H1 (cell line): ENCODE results near the gene SRPRA. TPM values are rescaled to one million over a fixed set of nuclear protein-coding genes. Genes with fewer than 3 reads are reported as not detected.

Source experiments
- CTCF ChIA-PET: fragments of 300-600 bp; sonication (Branson Sonifier 250); formaldehyde crosslinking; loops from one replicate; lab custom pipeline; 2021; ENCODE audit not compliant: partially characterized antibody; lab: Charles Lee
- POLR2A ChIA-PET: fragments of 300-600 bp; sonication (Branson Sonifier 250); formaldehyde crosslinking; loops from one replicate; lab custom pipeline; 2021; ENCODE audit warnings: inconsistent platforms; ENCODE audit not compliant: partially characterized antibody; lab: Charles Lee
- DNase-seq, 2 experiments: peaks; one replicate each; pipeline versions ENCODE4 v3.0.0 to v3.0.0-alpha.2; 2010 to 2022; ENCODE audit warnings: low spot score in 2 of 2, low read depth in 1 of 2, mixed read lengths in 1 of 2
- FAIRE-seq: peaks from 2 replicates; lab custom pipeline; 2011; peaks lifted over from hg19 to GRCh38; lab: Jason Lieb, UNC
- H2AFZ ChIP-seq: 2 replicates; pipeline ENCODE4 v1.8.1; 2012; ENCODE audit warnings: low read length, inconsistent platforms
- H2AK5ac ChIP-seq: 2 replicates; pipeline ENCODE4 v1.6.1; 2013; ENCODE audit warnings: low read depth, low read length
- H2BK120ac ChIP-seq: replicated peaks from 2 replicates; pipeline ENCODE3; 2013; ENCODE audit warnings: low read depth, low read length, inconsistent platforms
- H2BK12ac ChIP-seq: 2 replicates; pipeline ENCODE4 v1.6.1; 2013; ENCODE audit warnings: low read depth, low read length
- H2BK15ac ChIP-seq: 2 replicates; pipeline ENCODE4 v1.6.1; 2013; ENCODE audit warnings: low read length
- H2BK20ac ChIP-seq: 2 replicates; pipeline ENCODE4 v1.6.1; 2013; ENCODE audit warnings: low read length
- H2BK5ac ChIP-seq: 2 replicates; pipeline ENCODE4 v1.6.1; 2013; ENCODE audit warnings: low read depth, low read length
- H3K14ac ChIP-seq: 2 replicates; pipeline ENCODE4 v1.6.1; 2013; ENCODE audit warnings: inconsistent platforms; ENCODE audit not compliant: insufficient read length
- H3K18ac ChIP-seq: 2 replicates; pipeline ENCODE4 v1.6.1; 2013; ENCODE audit warnings: low read length; ENCODE audit errors: extremely low read depth
- H3K23ac ChIP-seq: 2 replicates; pipeline ENCODE4 v1.6.1; 2013; ENCODE audit warnings: inconsistent platforms; ENCODE audit not compliant: insufficient read length
- H3K23me2 ChIP-seq: 2 replicates; pipeline ENCODE4 v1.6.1; 2013; ENCODE audit warnings: low read depth, low read length
- H3K27ac ChIP-seq: 2 replicates; pipeline ENCODE4 v1.6.1; 2011; ENCODE audit warnings: low read depth, low read length, inconsistent platforms
- H3K27me3 ChIP-seq, 4 experiments: replicated peaks in 1 of 4; 1 replicate in 1 of 4; 2 replicates in 3 of 4; pipeline versions ENCODE4 v1.6.1 to v1.8.1; 2011 to 2013; ENCODE audit warnings: low read length in 3 of 4, mild to moderate bottlenecking in 3 of 4, inconsistent platforms in 2 of 4, mixed read lengths in 2 of 4, moderate library complexity in 1 of 4; ENCODE audit not compliant: control insufficient read depth in 3 of 4, insufficient read depth in 3 of 4; ENCODE audit errors: extremely low read depth in 1 of 4
- H3K36me3 ChIP-seq, 4 experiments: 2 replicates each; pipeline versions ENCODE4 v1.6.1 to v1.8.1; 2011 to 2013; ENCODE audit warnings: mild to moderate bottlenecking in 4 of 4, low read length in 3 of 4, moderate library complexity in 2 of 4, control low read depth in 1 of 4, inconsistent platforms in 1 of 4; ENCODE audit not compliant: insufficient read depth in 4 of 4, control insufficient read depth in 2 of 4
- H3K4ac ChIP-seq: replicated peaks from 2 replicates; pipeline ENCODE3; 2013; ENCODE audit warnings: low read length, low read depth, mixed read lengths, inconsistent platforms; ENCODE audit not compliant: insufficient read length
- H3K4me1 ChIP-seq, 4 experiments: replicated peaks in 1 of 4; 1 replicate in 1 of 4; 2 replicates in 3 of 4; pipeline versions ENCODE4 v1.6.1 to v1.8.1; 2011 to 2013; ENCODE audit warnings: low read length in 3 of 4, inconsistent platforms in 2 of 4, mixed read lengths in 1 of 4; ENCODE audit not compliant: insufficient read depth in 4 of 4, control insufficient read depth in 3 of 4
- H3K4me2 ChIP-seq, 2 experiments: 2 replicates each; pipeline versions ENCODE4 v1.6.1 to v1.8.1; 2011 to 2013; ENCODE audit warnings: low read depth in 2 of 2, low read length in 2 of 2, control low read depth in 1 of 2, inconsistent platforms in 1 of 2, mild to moderate bottlenecking in 1 of 2; ENCODE audit not compliant: insufficient read depth in 1 of 2
- H3K4me3 ChIP-seq, 4 experiments: fragments of 200-600, 300-600 bp in 1 of 4; sonication (generic), shearing (Covaris generic), sonication (Bioruptor Twin) in 1 of 4; 2 replicates each; pipeline versions ENCODE4 v1.5.1 to v1.8.1; 2011 to 2016; ENCODE audit warnings: low read length in 4 of 4, low read depth in 3 of 4, control low read depth in 2 of 4, inconsistent platforms in 2 of 4, mild to moderate bottlenecking in 2 of 4, mixed read lengths in 1 of 4, moderate library complexity in 1 of 4; ENCODE audit not compliant: insufficient read depth in 2 of 4; ENCODE audit errors: extremely low read depth in 1 of 4
- H3K56ac ChIP-seq: replicated peaks from 2 replicates; pipeline ENCODE3; 2013; ENCODE audit warnings: low read depth, mild to moderate bottlenecking, mixed read lengths, low read length, inconsistent platforms; ENCODE audit not compliant: insufficient read length
- H3K79me1 ChIP-seq: 2 replicates; pipeline ENCODE4 v1.6.1; 2013; ENCODE audit warnings: low read depth, low read length, control low read depth
- H3K79me2 ChIP-seq, 2 experiments: 2 replicates each; pipeline versions ENCODE4 v1.6.1 to v1.8.1; 2012 to 2013; ENCODE audit warnings: low read length in 2 of 2, mild to moderate bottlenecking in 2 of 2, inconsistent platforms in 1 of 2; ENCODE audit not compliant: insufficient read depth in 2 of 2, control insufficient read depth in 1 of 2
- H3K9ac ChIP-seq, 4 experiments: replicated peaks in 1 of 4; 1 replicate in 1 of 4; 2 replicates in 3 of 4; pipeline versions ENCODE4 v1.6.1 to v1.8.1; 2011 to 2013; ENCODE audit warnings: low read depth in 3 of 4, low read length in 3 of 4, control low read depth in 2 of 4, mild to moderate bottlenecking in 2 of 4, moderate library complexity in 2 of 4, inconsistent platforms in 1 of 4; ENCODE audit errors: extremely low read depth in 1 of 4
- H3K9me3 ChIP-seq, 2 experiments: 2 replicates each; pipeline versions ENCODE4 v1.6.1 to v1.8.1; 2012 to 2013; ENCODE audit warnings: mild to moderate bottlenecking in 2 of 2, moderate library complexity in 2 of 2, control low read depth in 1 of 2, inconsistent platforms in 1 of 2, low read depth in 1 of 2, low read length in 1 of 2, mixed read lengths in 1 of 2; ENCODE audit not compliant: insufficient read depth in 2 of 2
- H4K20me1 ChIP-seq, 2 experiments: replicated peaks in 1 of 2; 2 replicates each; pipeline versions ENCODE3 to v1.8.1; 2011 to 2013; ENCODE audit warnings: inconsistent platforms in 2 of 2, low read length in 2 of 2, mild to moderate bottlenecking in 1 of 2; ENCODE audit not compliant: insufficient read depth in 2 of 2, control insufficient read depth in 1 of 2
- H4K5ac ChIP-seq: 2 replicates; pipeline ENCODE4 v1.6.1; 2013; ENCODE audit warnings: low read length, low read depth, mixed read lengths, inconsistent platforms; ENCODE audit not compliant: insufficient read length
- H4K8ac ChIP-seq: 2 replicates; pipeline ENCODE4 v1.8.0; 2013; ENCODE audit warnings: mild to moderate bottlenecking, moderate library complexity, low read length, inconsistent platforms; ENCODE audit not compliant: insufficient read depth; ENCODE audit errors: extremely low read depth
- H4K91ac ChIP-seq: replicated peaks from 2 replicates; pipeline ENCODE3; 2013; ENCODE audit warnings: low read length, mixed read lengths, inconsistent platforms; ENCODE audit not compliant: insufficient read length
- EZH2 ChIP-seq: fragments of 200-600 bp; sonication (generic); IDR thresholded peaks from 2 replicates; pipeline ENCODE4 v1.7.1; 2012; ENCODE audit warnings: low read depth, mild to moderate bottlenecking, moderate library complexity, low read length, inconsistent platforms; ENCODE audit not compliant: severe bottlenecking
- MAFK ChIP-seq: IDR thresholded peaks from 2 replicates; pipeline ENCODE4 v1.6.1; 2012; ENCODE audit warnings: low read depth, mild to moderate bottlenecking, improper control_type of control experiment, low read length
- POLR2A ChIP-seq, 2 experiments: IDR thresholded peaks; 1 replicate in 1 of 2; 2 replicates in 1 of 2; pipeline ENCODE4 v1.6.1; 2011; ENCODE audit warnings: low read depth in 2 of 2, low read length in 2 of 2, mild to moderate bottlenecking in 2 of 2; ENCODE audit errors: control extremely low read depth in 1 of 2
- POLR2AphosphoS5 ChIP-seq: IDR thresholded peaks from 2 replicates; pipeline ENCODE4 v1.6.1; 2011; ENCODE audit warnings: low read depth, low read length
- SIRT6 ChIP-seq: IDR thresholded peaks from one replicate; pipeline ENCODE4 v1.7.1; 2012; ENCODE audit warnings: low read length, inconsistent platforms
- WGBS, 2 experiments: shearing (Covaris generic) in 1 of 2; methylation state at CpG; one replicate each; pipeline versions ENCODE4 v1.1.6 to v1.1.7; 2013 to 2015; ENCODE audit warnings: low lambda C conversion rate in 2 of 2, mixed read lengths in 2 of 2, inconsistent platforms in 1 of 2, low coverage in 1 of 2, missing lambda C conversion rate in 1 of 2; ENCODE audit not compliant: insufficient replicate concordance in 2 of 2, insufficient coverage in 1 of 2, insufficient read length in 1 of 2; ENCODE audit errors: extremely low coverage in 1 of 2, missing lambda C conversion rate in 1 of 2; 5-methylcytosine and 5-hydroxymethylcytosine counted together
- long read RNA-seq, 2 experiments: library from RNA in 1 of 2; library from capped mRNA in 1 of 2; stranded (forward); transcript quantifications; one replicate each; pipeline ENCODE4 v2.0.0, GENCODE V29; 2021; ENCODE audit warnings: inconsistent platforms in 1 of 2
- polyA minus RNA-seq, 3 experiments: library from RNA; depleted of rRNA, polyadenylated mRNA; stranded (reverse); fragments of >200 nt; gene quantifications; 1 replicate in 2 of 3; 2 replicates in 1 of 3; pipeline ENCODE4 v1.2.3, GENCODE V29; 2011
- polyA plus RNA-seq, 7 experiments: library from polyadenylated mRNA; depleted of rRNA in 3 of 7; stranded (reverse) in 5 of 7; unstranded in 2 of 7; fragments of >200 nt in 5 of 7; fragments of 200-250 nt in 2 of 7; gene quantifications; 1 replicate in 5 of 7; 2 replicates in 1 of 7; 4 replicates in 1 of 7; pipeline versions ENCODE4 v1.2.1 to v1.2.3, GENCODE V29; 2011 to 2013; ENCODE audit warnings: missing spikeins in 2 of 7, mixed read lengths in 2 of 7
- total RNA-seq: library from RNA; stranded (reverse); fragmentation: NEBNext Ultra II Directional; extraction: Animal tissue kit (Norgen Biotek cat#: 25700); gene quantifications from 2 replicates; pipeline ENCODE4 v1.2.1, GENCODE V29; 2021

The SRPRA gene, protein sequence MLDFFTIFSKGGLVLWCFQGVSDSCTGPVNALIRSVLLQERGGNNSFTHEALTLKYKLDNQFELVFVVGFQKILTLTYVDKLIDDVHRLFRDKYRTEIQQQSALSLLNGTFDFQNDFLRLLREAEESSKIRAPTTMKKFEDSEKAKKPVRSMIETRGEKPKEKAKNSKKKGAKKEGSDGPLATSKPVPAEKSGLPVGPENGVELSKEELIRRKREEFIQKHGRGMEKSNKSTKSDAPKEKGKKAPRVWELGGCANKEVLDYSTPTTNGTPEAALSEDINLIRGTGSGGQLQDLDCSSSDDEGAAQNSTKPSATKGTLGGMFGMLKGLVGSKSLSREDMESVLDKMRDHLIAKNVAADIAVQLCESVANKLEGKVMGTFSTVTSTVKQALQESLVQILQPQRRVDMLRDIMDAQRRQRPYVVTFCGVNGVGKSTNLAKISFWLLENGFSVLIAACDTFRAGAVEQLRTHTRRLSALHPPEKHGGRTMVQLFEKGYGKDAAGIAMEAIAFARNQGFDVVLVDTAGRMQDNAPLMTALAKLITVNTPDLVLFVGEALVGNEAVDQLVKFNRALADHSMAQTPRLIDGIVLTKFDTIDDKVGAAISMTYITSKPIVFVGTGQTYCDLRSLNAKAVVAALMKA
- total RNA-seq (54.3 and 57.6 TPM in 2 replicates), polyA plus RNA-seq (2011; rRNA removed) (60.3 and 62.0 TPM in 2 replicates), polyA minus RNA-seq (2011; rRNA and poly(A)+ RNA removed) (87.4 and 98.9 TPM in 2 replicates)
- 47.0 TPM for polyA plus RNA-seq (2011; cell fraction: cytosol; rRNA removed)
- polyA plus RNA-seq (2011; cell fraction: nucleus; rRNA removed): 133 TPM
- 44.9 to 61.6 TPM (median 54.0 TPM) in 4 replicates for polyA plus RNA-seq (2012, experiment 1 of 2)
- polyA plus RNA-seq (2012, experiment 2 of 2): 33.8 TPM
- polyA plus RNA-seq (2013, experiment 1 of 2): 57.6 TPM
- polyA plus RNA-seq (2013, experiment 2 of 2): 61.9 TPM
- polyA minus RNA-seq (2011; cell fraction: cytosol; rRNA and poly(A)+ RNA removed): 37.5 TPM
- 101 TPM for polyA minus RNA-seq (2011; cell fraction: nucleus; rRNA and poly(A)+ RNA removed)
- long read RNA-seq, experiment 1, partial matches to known transcripts: 29 of 61 reads
- long read RNA-seq, experiment 1, other reads (novel, unspliced or antisense): 28 of 61 reads
- long read RNA-seq, experiment 2, transcript SRPRA-201 (14 exons, 3,069 nt): major isoform, 7 of 11 reads
- long read RNA-seq, experiment 2, partial matches to known transcripts: 2 of 11 reads
- long read RNA-seq, experiment 2, other reads (novel, unspliced or antisense): 2 of 11 reads

DNA sequence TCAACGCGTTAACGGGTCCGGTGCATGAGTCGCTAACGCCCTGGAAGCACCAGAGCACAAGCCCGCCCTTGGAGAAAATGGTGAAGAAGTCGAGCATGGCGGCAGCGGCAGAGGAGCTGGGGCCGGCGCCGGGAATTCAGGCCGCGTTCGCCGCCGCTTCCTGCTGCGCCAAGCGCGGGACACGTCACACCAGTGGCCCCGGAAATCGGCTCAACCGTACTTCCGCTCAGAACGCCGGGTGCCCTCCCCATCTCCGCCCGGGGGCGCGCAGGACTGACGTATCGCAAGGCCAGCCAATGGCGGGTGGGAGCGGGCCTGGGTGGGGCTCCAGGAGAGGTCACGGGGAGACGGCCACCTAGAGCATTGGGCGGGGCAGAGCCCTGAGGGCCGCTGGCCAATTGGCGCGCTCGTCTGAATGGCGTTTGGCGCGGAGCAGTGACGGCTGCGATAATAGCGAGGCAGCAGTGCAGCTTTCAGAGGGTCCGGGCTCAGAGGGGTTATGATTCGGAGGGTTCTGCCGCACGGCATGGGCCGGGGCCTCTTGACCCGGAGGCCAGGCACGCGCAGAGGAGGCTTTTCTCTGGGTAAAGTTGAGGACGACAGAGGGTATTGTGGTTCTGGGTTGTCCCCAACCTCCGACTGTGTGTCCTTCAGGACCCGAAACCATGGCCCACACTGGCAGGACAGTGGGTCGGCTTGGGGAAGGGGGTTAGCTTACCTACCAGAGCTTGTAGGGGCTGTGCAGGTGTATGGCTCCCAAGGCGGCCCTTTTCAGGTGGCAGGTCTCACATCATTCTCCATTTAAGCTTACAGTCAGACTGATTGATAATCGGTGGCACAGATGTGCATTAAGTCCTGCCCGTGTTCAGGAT, at the start of gene SRPRA, which contains the start of gene FOXRED1:
Gene SRPRA, minus strand, starts transcription at position 188 of the 872 bp plus-strand sequence. Its CDS starts 91 bp downstream, at position 97.
Gene FOXRED1, plus strand, starts transcription at position 447 of the 872 bp plus-strand sequence. Its CDS starts 53 bp downstream, at position 500.
- no peaks in the 10 kb centered on the region for H3K27me3 ChIP-seq
- ChIA-PET CTCF (no interaction called here), POLR2A (interaction anchor here (0.6 to 6.6 kb wide), 23 partner anchors 9 to 366 kb away, joined by 3 to 75 read pairs (median 5); partner anchors contain the start of genes DCPS, FAM118B, PUS3 and RPUSD4)
- H3K56ac ChIP-seq: peak within 1 kb of the TSS; percentile 96
- peak within 1 kb of the TSS; percentile 83 for H3K4ac ChIP-seq
- peaks cover 7% of the 10 kb centered on the region for H3K79me1 ChIP-seq
- no peak within 1 kb of the TSS for H3K14ac ChIP-seq
- no peak within 1 kb of the TSS for H2AK5ac ChIP-seq
- H2BK120ac ChIP-seq: no peak within 1 kb of the TSS
- H3K9ac ChIP-seq: peak within 1 kb of the TSS; percentile 96 to 99 (median 98)
- FAIRE-seq (peak; percentile 48), DNase-seq (peak; percentile 98 to 99)
- H3K4me1 ChIP-seq: peaks cover 0 to 7% (median 2%) of the 10 kb centered on the region in 4 experiments; a peak in 1 of 7 replicates
- no peak within 1 kb of the TSS for H3K23ac ChIP-seq
- peak within 1 kb of the TSS; percentile 99 for H2BK5ac ChIP-seq
- H3K27ac ChIP-seq: peak within 1 kb of the TSS; percentile 98
- peaks cover 3% of the 10 kb centered on the region; the same call in 1 of the 2 replicates for H3K23me2 ChIP-seq
- peak within 1 kb of the TSS; percentile 98 for H4K91ac ChIP-seq
- peak within 1 kb of the TSS; percentile 98 for H4K8ac ChIP-seq
- H3K4me2 ChIP-seq: peak within 1 kb of the TSS; percentile 90 to 97
- peaks cover 0 to 35% of the 10 kb centered on the region in 2 experiments; a peak in 2 of 4 replicates for H3K79me2 ChIP-seq
- peak within 1 kb of the TSS; percentile 95 for H4K5ac ChIP-seq
- H3K9me3 ChIP-seq: no peaks in the 10 kb centered on the region
- H2BK15ac ChIP-seq: 0 out of 2 replicates have a peak within 1 kb of the TSS, but pooled peaks have one; percentile 89
- H2AFZ ChIP-seq: peak within 1 kb of the TSS; percentile 87
- peak within 1 kb of the TSS; percentile 32; the same call in 1 of the 2 replicates for H2BK12ac ChIP-seq
- H4K20me1 ChIP-seq: peaks cover 2 to 10% of the 10 kb centered on the region in 2 experiments
- peaks cover 30 to 53% (median 41%) of the 10 kb centered on the region in 4 experiments for H3K36me3 ChIP-seq
- WGBS, 2 experiments: 2% methylated on average over 60 of the region's 64 CpGs; no CpG with 5 or more reads in 1 of the 2 experiments
- H3K4me3 ChIP-seq: peak within 1 kb of the TSS; percentile 88 to 99 (median 95)
- peak within 1 kb of the TSS; percentile 93 for H3K18ac ChIP-seq
- no peak within 1 kb of the TSS for H2BK20ac ChIP-seq
- TF ChIP-seq MAFK (no peak), SIRT6 (no peak), POLR2A (IDR thresholded peaks at IDR 0.05; ENCODE audit: control extremely low read depth in 1 of 2, low read depth in 2 of 2, low read length in 2 of 2) (peak; percentile 86 to 97), POLR2AphosphoS5 (peak; percentile 90), EZH2 (no peak)
